WTC11 (cell line): Measurements from ENCODE around the gene PCSK9. TPM values are rescaled to one million over a fixed set of nuclear protein-coding genes. Genes with fewer than 3 reads are reported as not detected.

Experiments
- ATAC-seq: fragments of 200-7000 bp; cut with Tn5 transposase; 2 replicates; pipeline ENCODE4 v1.10.0; 2021; ENCODE audit warnings: mild to moderate bottlenecking, moderate library complexity
- CTCF ChIA-PET: fragments of 300-600 bp; sonication (Branson Sonifier 250); formaldehyde crosslinking; loops from one replicate; lab custom pipeline; 2021; ENCODE audit warnings: antibody characterized with exemption; lab: Charles Lee
- POLR2A ChIA-PET: fragments of 350-600 bp; sonication (Branson Sonifier 250); formaldehyde crosslinking; loops from one replicate; lab custom pipeline; 2021; ENCODE audit warnings: antibody characterized with exemption; lab: Charles Lee
- DNase-seq: peaks from one replicate; pipeline ENCODE4 v3.0.0; 2021; ENCODE audit warnings: low spot score
- H3K27ac Mint-ChIP-seq: 2 replicates; pipeline ENCODE4 v1.8.0; 2021; ENCODE audit warnings: mixed read lengths
- H3K27me3 Mint-ChIP-seq: 2 replicates; pipeline ENCODE4 v1.8.0; 2021; ENCODE audit warnings: low read depth, mild to moderate bottlenecking, moderate library complexity, mixed read lengths
- H3K36me3 Mint-ChIP-seq: 2 replicates; pipeline ENCODE4 v1.8.0; 2021; ENCODE audit warnings: mixed read lengths
- H3K4me1 Mint-ChIP-seq: 2 replicates; pipeline ENCODE4 v1.8.0; 2022; ENCODE audit warnings: mixed read lengths
- H3K4me3 Mint-ChIP-seq: 2 replicates; pipeline ENCODE4 v1.8.0; 2021; ENCODE audit warnings: mild to moderate bottlenecking, moderate library complexity, mixed read lengths
- H3K9me3 Mint-ChIP-seq: 2 replicates; pipeline ENCODE4 v1.8.0; 2021; ENCODE audit warnings: mixed read lengths
- AFF4 ChIP-seq: sonication (generic); formaldehyde crosslinking; IDR thresholded peaks from 2 replicates; pipeline ENCODE4 v1.8.1; 2023; ENCODE audit warnings: mild to moderate bottlenecking, missing genetic modification reagents, borderline replicate concordance
- ATF6 ChIP-seq: sonication (generic); formaldehyde crosslinking; IDR thresholded peaks from 2 replicates; pipeline ENCODE4 v1.8.1; 2023; ENCODE audit warnings: mild to moderate bottlenecking, missing genetic modification reagents
- EMX1 ChIP-seq: fragments of 250-450 bp; sonication (Bioruptor Pico); IDR thresholded peaks from 2 replicates; pipeline ENCODE4 v1.8.0; 2021; ENCODE audit warnings: mild to moderate bottlenecking
- FOXP1 ChIP-seq: sonication (generic); formaldehyde crosslinking; IDR thresholded peaks from 2 replicates; pipeline ENCODE4 v1.8.0; 2022; ENCODE audit warnings: missing genetic modification reagents, mild to moderate bottlenecking, moderate library complexity, borderline replicate concordance
- IRF2 ChIP-seq: sonication (generic); formaldehyde crosslinking; IDR thresholded peaks from 2 replicates; pipeline ENCODE4 v1.8.0; 2022; ENCODE audit warnings: low read depth, missing genetic modification reagents, borderline replicate concordance
- MAX ChIP-seq: sonication (generic); formaldehyde crosslinking; IDR thresholded peaks from 2 replicates; pipeline ENCODE4 v1.8.0; 2022; ENCODE audit warnings: mild to moderate bottlenecking, missing genetic modification reagents
- MLX ChIP-seq: sonication (generic); formaldehyde crosslinking; IDR thresholded peaks from 2 replicates; pipeline ENCODE4 v1.8.1; 2023; ENCODE audit warnings: mild to moderate bottlenecking, missing genetic modification reagents, moderate library complexity
- MXD4 ChIP-seq: fragments of 250-450 bp; sonication (Bioruptor Pico); IDR thresholded peaks from 2 replicates; pipeline ENCODE4 v1.8.0; 2021; ENCODE audit warnings: mild to moderate bottlenecking, moderate library complexity, borderline replicate concordance
- SOX15 ChIP-seq: fragments of 250-450 bp; sonication (Bioruptor Pico); IDR thresholded peaks from 2 replicates; pipeline ENCODE4 v1.9.0; 2021; ENCODE audit warnings: mild to moderate bottlenecking
- STAT6 ChIP-seq: sonication (generic); formaldehyde crosslinking; conservative IDR thresholded peaks from 2 replicates; pipeline ENCODE4 v1.8.1; 2023; ENCODE audit warnings: mild to moderate bottlenecking, low read depth, missing genetic modification reagents, moderate library complexity
- TEAD4 ChIP-seq: sonication (generic); formaldehyde crosslinking; IDR thresholded peaks from 2 replicates; pipeline ENCODE4 v1.8.0; 2022; ENCODE audit warnings: mild to moderate bottlenecking, missing genetic modification reagents
- ZNF396 ChIP-seq: fragments of 250-450 bp; sonication (Bioruptor Pico); IDR thresholded peaks from 2 replicates; pipeline ENCODE4 v1.8.0; 2021; ENCODE audit warnings: mild to moderate bottlenecking, moderate library complexity, borderline replicate concordance
- ZNF671 ChIP-seq: fragments of 250-450 bp; sonication (Bioruptor Pico); IDR thresholded peaks from 2 replicates; pipeline ENCODE4 v1.8.0; 2021; ENCODE audit warnings: mild to moderate bottlenecking
- ZSCAN18 ChIP-seq: fragments of 250-450 bp; sonication (Bioruptor Pico); IDR thresholded peaks from 2 replicates; pipeline ENCODE4 v2.1.2; 2022; ENCODE audit warnings: mild to moderate bottlenecking, moderate library complexity
- total RNA-seq: library from RNA; stranded (reverse); gene quantifications from 3 replicates; pipeline ENCODE4 v1.2.3, GENCODE V29; 2021

PCSK9 gene
- total RNA-seq, 1 experiment from 2014 or later, result 73.2 TPM

- Mint-ChIP-seq H3K4me3 (no peak overlapping the region), H3K36me3 (peaks cover 9% of the 10 kb centered on the region), H3K4me1 (peaks cover 27% of the 10 kb centered on the region), H3K9me3 (peaks cover 13% of the 10 kb centered on the region), H3K27me3 (peaks cover 40% of the 10 kb centered on the region), H3K27ac (no peak overlapping the region)
- ChIA-PET POLR2A (no interaction called here), CTCF (interaction anchor here (0.6 to 5.7 kb wide), 6 partner anchors 12 to 97 kb away, joined by 3 to 56 read pairs (median 4); no protein-coding TSS in a partner anchor)
- ATAC-seq (no peak), DNase-seq (no peak)
- TF ChIP-seq FOXP1 (CRISPR knock-in tag) (no peak), ZSCAN18 (no peak)
Observed at GRCh38 chr1:55034476-55035133, 4.7 kb upstream of the PCSK9 start.

- TF ChIP-seq AFF4 (CRISPR knock-in tag), result no peak
- no peak for TF ChIP-seq SOX15 (CRISPR knock-in tag)
- TF ChIP-seq MXD4 (CRISPR knock-in tag), result no peak
- TF ChIP-seq MLX (CRISPR knock-in tag), result no peak
- no peak for TF ChIP-seq TEAD4 (CRISPR knock-in tag)
- no peak for TF ChIP-seq STAT6 (CRISPR knock-in tag)
- no peak for TF ChIP-seq IRF2 (CRISPR knock-in tag)
- no peak for TF ChIP-seq ATF6 (CRISPR knock-in tag)
- no peak for TF ChIP-seq EMX1 (CRISPR knock-in tag)
- TF ChIP-seq ZNF671 (CRISPR knock-in tag), result no peak
- TF ChIP-seq MAX, result no peak
- TF ChIP-seq ZNF396 (CRISPR knock-in tag), result no peak
- Mint-ChIP-seq H3K4me1 (peaks cover 33% of the 10 kb centered on the region), H3K4me3 (no peak overlapping the region), H3K27me3 (peaks cover 50% of the 10 kb centered on the region), H3K9me3 (peaks cover 6% of the 10 kb centered on the region), H3K27ac (no peak overlapping the region), H3K36me3 (peaks cover 9% of the 10 kb centered on the region)
- POLR2A ChIA-PET, result no interaction called here
- CTCF ChIA-PET, result interaction anchor here (0.5 to 5.7 kb wide), 4 partner anchors 14 to 550 kb away, joined by 3 to 56 read pairs (median 10); no protein-coding TSS in a partner anchor
- ATAC-seq (no peak), DNase-seq (no peak)
Observed at GRCh38 chr1:55035904-55036303, 3.4 kb upstream of the PCSK9 start.
